HG03139 (cell line): ENCODE data around the gene C1D.

Source experiments
- ATAC-seq: cut with Tn5 transposase; IDR thresholded peaks from one replicate; pipeline ENCODE4 v1.9.1; 2021; ENCODE audit not compliant: unreplicated experiment

The C1D gene

GRCh38 chr2:68059784-68060525, 2.8 kb downstream of the C1D start:
- no peak for ATAC-seq

- no peak for ATAC-seq
These were observed 5.0 kb downstream of the C1D start for GRCh38 chr2:68057658-68058396.

- no peak for ATAC-seq
These were observed 9.9 kb downstream of the C1D start for GRCh38 chr2:68052717-68053422.

GRCh38 chr2:68050353-68050752, 12.5 kb downstream of the C1D start:
- no peak for ATAC-seq

- no peak for ATAC-seq
These were observed 16.1 kb downstream of the C1D start for GRCh38 chr2:68046642-68047240.

GRCh38 chr2:68046224-68046623, 16.6 kb downstream of the C1D start:
- ATAC-seq: no peak

- ATAC-seq: no peak
These were observed 17.5 kb downstream of the C1D start for GRCh38 chr2:68045342-68045741.

GRCh38 chr2:68044099-68044498, 18.7 kb downstream of the C1D start:
- no peak for ATAC-seq

GRCh38 chr2:68043695-68044094, 19.1 kb downstream of the C1D start:
- ATAC-seq: no peak

- no peak for ATAC-seq
These were observed 19.8 kb downstream of the C1D start for GRCh38 chr2:68043032-68043431.

- no peak for ATAC-seq
These were observed 21.0 kb downstream of the C1D start for GRCh38 chr2:68041704-68042245.

- no peak for ATAC-seq
These were observed 22.7 kb downstream of the C1D start for GRCh38 chr2:68040078-68040477.

GRCh38 chr2:68039317-68039716, 23.5 kb downstream of the C1D start:
- ATAC-seq: no peak

GRCh38 chr2:68032702-68033101, 30.1 kb downstream of the C1D start:
- no peak for ATAC-seq

- peak; percentile 74 for ATAC-seq
These were observed 31.2 kb downstream of the C1D start for GRCh38 chr2:68031542-68032160.

- no peak for ATAC-seq
These were observed 31.8 kb downstream of the C1D start for GRCh38 chr2:68031043-68031442.

GRCh38 chr2:68030529-68030928, 32.3 kb downstream of the C1D start:
- no peak for ATAC-seq

- no peak for ATAC-seq
These were observed 34.8 kb downstream of the C1D start for GRCh38 chr2:68027959-68028358.

GRCh38 chr2:68024450-68024849, 38.4 kb downstream of the C1D start:
- no peak for ATAC-seq

GRCh38 chr2:68023904-68024303, 38.9 kb downstream of the C1D start:
- no peak for ATAC-seq

GRCh38 chr2:68018727-68019126, 44.1 kb downstream of the C1D start:
- ATAC-seq: no peak
